ENCODE results near the gene CBLL1.

CBLL1 gene

GRCh38 chr7:107742678-107743566 lies 1.0 kb upstream of the CBLL1 start:
- FAIRE-seq (no peak), DNase-seq (ENCODE audit: insufficient read length, low spot score) (no peak)

- FAIRE-seq = peak; percentile 49
- DNase-seq (ENCODE audit: insufficient read length, low spot score) = no peak
These were observed 406 bp downstream of the CBLL1 start for GRCh38 chr7:107744345-107744750.

- DNase-seq (ENCODE audit: insufficient read length, low spot score) (no peak), FAIRE-seq (no peak)
These were observed 2.1 kb downstream of the CBLL1 start for GRCh38 chr7:107746006-107746405.

GRCh38 chr7:107751113-107751512 lies 7.2 kb downstream of the CBLL1 start:
- no peak for DNase-seq (ENCODE audit: insufficient read length, low spot score)
- FAIRE-seq = no peak

GRCh38 chr7:107754642-107755041 lies 10.7 kb downstream of the CBLL1 start:
- FAIRE-seq (no peak), DNase-seq (ENCODE audit: insufficient read length, low spot score) (no peak)

GRCh38 chr7:107758667-107759066 lies 14.7 kb downstream of the CBLL1 start:
- DNase-seq (ENCODE audit: insufficient read length, low spot score) (no peak), FAIRE-seq (no peak)

- FAIRE-seq = no peak
These were observed 23.4 kb downstream of the CBLL1 start for GRCh38 chr7:107767391-107767790.

GRCh38 chr7:107768263-107768662 lies 24.3 kb downstream of the CBLL1 start:
- no peak for FAIRE-seq
- no peak for DNase-seq (ENCODE audit: insufficient read length, low spot score)

More at GRCh38 chr7:107767391-107767790, 23.4 kb downstream of the CBLL1 start:
- no peak for DNase-seq (ENCODE audit: insufficient read length, low spot score)

- no peak for FAIRE-seq
- DNase-seq (ENCODE audit: insufficient read length, low spot score) = no peak
These were observed 29.1 kb downstream of the CBLL1 start for GRCh38 chr7:107773027-107773426.

- FAIRE-seq (no peak), DNase-seq (ENCODE audit: insufficient read length, low spot score) (no peak)
These were observed 33.8 kb downstream of the CBLL1 start for GRCh38 chr7:107777702-107778101.

- FAIRE-seq = no peak
- no peak for DNase-seq (ENCODE audit: insufficient read length, low spot score)
These were observed 34.3 kb downstream of the CBLL1 start for GRCh38 chr7:107778283-107778682.

- no peak for DNase-seq (ENCODE audit: insufficient read length, low spot score)
- no peak for FAIRE-seq
These were observed 35.7 kb downstream of the CBLL1 start for GRCh38 chr7:107779647-107780099.

GRCh38 chr7:107782374-107782773 lies 38.4 kb downstream of the CBLL1 start:
- FAIRE-seq = no peak

GRCh38 chr7:107783648-107784047 lies 39.7 kb downstream of the CBLL1 start:
- DNase-seq (ENCODE audit: insufficient read length, low spot score) (no peak), FAIRE-seq (no peak)

More at GRCh38 chr7:107782374-107782773, 38.4 kb downstream of the CBLL1 start:
- DNase-seq (ENCODE audit: insufficient read length, low spot score) = no peak

GRCh38 chr7:107785170-107785569 lies 41.2 kb downstream of the CBLL1 start:
- no peak for DNase-seq (ENCODE audit: insufficient read length, low spot score)
- FAIRE-seq = no peak

GRCh38 chr7:107785926-107786325 lies 42.0 kb downstream of the CBLL1 start:
- FAIRE-seq (no peak), DNase-seq (ENCODE audit: insufficient read length, low spot score) (no peak)

GRCh38 chr7:107788216-107788615 lies 44.3 kb downstream of the CBLL1 start:
- FAIRE-seq (no peak), DNase-seq (ENCODE audit: insufficient read length, low spot score) (no peak)

GRCh38 chr7:107788662-107789061 lies 44.7 kb downstream of the CBLL1 start:
- DNase-seq (ENCODE audit: insufficient read length, low spot score) = no peak
- no peak for FAIRE-seq

GRCh38 chr7:107789647-107790046 lies 45.7 kb downstream of the CBLL1 start:
- FAIRE-seq (no peak), DNase-seq (ENCODE audit: insufficient read length, low spot score) (no peak)

- FAIRE-seq (no peak), DNase-seq (ENCODE audit: insufficient read length, low spot score) (no peak)
These were observed 48.4 kb downstream of the CBLL1 start for GRCh38 chr7:107792364-107792763.

GRCh38 chr7:107799647-107800264 lies 55.8 kb downstream of the CBLL1 start:
- FAIRE-seq = no peak
- no peak for DNase-seq (ENCODE audit: insufficient read length, low spot score)

Measured in GM19239 (cell line).